GM18498 (cell line): Measurements from ENCODE around the gene TMPRSS2.

ENCODE experiments used
- ATAC-seq: cut with Tn5 transposase; IDR thresholded peaks from one replicate; pipeline ENCODE4 v1.9.1; 2021; ENCODE audit warnings: mild to moderate bottlenecking, moderate library complexity; ENCODE audit not compliant: unreplicated experiment

TMPRSS2 gene

DNA sequence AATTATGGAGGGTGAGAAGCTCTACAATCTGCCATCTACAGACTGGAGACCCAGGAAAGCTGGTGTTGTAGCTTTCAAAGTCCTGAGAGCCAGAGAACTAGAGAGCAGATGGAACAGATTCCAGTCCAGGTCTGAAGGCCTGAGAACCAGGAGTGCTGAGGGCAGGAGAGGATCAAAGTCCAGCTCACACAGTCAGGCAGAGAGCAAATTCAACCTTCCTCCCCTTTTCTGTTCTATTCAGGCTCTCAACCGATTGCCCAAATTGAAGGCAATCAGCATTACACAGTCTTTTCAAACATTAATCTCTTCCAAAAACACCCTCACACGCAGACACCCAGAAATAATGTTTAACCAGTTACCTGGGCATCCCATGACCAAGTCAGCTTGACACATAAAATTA, 2.5 kb upstream of the TMPRSS2 start:
- no peak for ATAC-seq

DNA sequence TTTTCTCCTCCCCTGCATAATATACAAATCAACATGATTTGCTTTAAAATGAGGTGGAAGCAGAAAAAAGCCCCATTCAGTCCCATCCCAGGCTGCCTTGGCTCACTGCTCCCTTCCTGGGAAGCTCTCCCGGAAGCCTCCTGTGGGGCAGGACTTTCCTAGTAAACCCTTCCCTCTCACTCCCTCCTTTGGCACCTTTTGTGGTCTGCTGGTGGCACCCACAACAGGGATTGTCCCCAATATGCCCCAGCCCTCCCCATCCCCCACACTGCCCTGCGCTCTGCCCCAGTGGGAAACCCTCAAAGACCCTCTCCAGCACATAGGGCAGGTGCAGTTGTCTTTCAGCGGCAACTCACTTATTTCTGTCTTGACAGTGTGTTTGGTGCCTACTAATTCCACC, 1.8 kb upstream of the TMPRSS2 start:
- no peak for ATAC-seq

DNA sequence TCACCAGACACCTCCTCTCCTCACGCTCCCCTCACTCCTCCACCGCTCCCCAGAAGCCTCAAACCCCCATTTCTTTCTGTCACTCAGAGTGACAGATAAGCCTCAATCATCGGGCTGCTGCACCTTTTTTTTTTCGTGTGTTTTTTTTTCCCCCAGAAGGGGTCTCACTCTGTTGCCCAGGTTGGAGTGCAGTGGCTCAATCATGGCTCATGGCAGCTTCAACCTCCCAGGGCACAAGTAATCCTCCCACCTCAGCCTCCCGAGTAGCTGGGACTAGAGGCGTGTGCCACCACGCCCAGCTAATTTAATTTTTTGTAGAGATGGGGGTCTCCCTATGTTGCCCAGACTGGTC, 1.2 kb upstream of the TMPRSS2 start:
- ATAC-seq: no peak

DNA sequence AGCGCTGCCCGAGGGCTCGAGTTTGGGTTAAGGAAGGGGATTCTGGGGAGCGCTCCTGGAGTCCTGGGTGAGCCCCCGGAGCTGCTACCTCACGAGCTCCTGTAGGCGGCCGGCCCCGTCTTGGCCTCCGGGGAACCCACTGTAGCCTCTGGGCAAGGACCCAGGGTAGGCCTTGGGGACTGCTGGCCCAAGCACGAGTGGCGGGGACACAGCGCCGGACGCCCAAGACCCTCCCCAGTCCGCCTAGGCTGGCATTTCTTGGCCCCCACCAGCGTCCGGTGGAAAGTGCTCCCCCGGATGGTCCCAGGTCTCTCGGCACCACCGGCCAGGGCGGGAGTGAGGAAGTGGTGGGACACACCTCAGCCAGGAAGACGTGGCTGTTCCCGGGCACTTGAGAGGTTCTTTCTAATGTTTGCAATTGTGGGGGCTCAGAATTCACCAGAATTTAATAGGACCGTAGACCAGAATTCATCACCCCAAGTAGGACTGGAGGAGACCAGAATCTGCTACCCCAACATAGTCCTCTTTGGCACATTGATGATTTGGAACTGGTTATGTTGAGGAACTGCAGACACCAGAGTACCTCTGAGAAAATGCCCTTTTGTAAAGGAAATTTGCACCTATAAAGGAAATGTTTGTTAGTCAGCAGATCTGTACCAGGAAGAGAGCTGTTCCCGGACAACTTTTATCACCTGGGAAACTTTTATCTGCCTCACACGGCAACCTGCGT, 622 bp upstream of the TMPRSS2 start:
- no peak for ATAC-seq

DNA sequence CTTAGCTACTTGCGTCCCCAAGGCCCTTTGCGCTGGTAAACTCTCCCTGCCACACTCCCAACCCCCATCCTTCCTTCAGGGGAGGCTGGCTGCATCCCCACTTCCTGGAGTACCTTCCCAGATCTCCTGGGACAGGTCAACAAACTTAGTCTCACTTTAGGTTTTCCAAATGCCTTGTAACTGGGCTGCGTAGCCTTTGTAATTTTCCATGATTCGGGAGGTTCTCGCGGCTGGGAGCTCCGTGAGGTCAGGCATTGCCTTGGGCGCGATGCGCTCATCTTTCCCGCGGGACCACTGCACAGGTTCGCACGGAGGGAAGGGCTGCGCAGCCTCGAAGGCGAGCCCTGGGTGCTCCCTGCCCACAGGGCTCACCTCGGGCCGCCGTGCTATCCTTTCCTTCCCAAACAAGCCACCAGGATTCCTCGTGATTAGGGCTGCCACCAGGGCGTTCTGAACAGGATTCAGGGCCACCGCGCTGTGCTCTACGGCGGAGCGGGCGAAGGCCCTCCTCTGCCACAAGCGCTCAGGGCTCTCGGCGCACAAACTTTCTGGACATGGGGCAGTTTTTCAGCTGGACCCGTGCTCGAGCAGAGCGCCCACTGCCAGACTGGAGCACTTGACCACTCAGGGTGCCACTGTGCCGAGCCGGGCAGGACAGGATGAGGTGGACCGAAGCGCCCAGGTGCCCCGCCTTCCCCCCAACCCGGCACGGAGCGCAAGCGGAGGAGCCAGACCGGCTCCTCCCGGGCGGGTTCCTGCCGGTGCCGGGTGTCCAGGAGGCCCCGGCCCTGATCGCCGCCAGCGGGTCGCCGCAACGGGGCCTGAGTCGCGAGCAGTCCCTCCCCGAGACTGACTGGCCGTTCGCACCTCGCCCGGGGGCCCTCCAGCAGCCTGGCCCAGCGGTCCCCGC, 1.1 kb downstream of the TMPRSS2 start:
- no peak for ATAC-seq

DNA sequence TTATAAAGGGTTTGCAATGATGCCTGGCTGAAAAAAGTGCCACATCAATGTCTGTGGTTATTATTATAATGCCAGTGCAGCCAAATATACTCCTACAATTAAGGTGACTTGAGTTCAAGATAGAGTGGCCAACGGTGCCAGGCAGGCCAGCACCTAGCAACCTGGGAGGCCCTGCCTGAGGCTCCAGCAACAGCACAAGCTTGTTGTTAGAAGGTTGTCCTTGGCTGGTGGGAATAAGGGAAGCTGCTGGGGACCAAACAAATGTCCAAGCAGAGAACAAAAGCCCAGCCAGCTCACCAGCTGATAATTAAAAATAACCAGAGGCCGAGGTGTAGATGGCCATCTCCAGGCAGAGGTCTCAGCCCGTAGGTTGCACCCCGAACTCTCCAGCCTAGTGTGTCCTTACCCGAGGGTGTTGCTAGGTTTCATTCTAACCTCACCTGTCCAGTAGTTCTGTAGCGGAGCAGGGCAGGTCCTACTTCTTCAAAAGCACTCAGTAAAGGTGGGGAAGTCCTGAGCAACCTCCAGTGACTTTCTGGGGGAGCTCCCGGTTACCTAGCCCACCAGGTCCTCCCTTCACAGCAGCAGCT, 1.9 kb downstream of the TMPRSS2 start:
- ATAC-seq: no peak

DNA sequence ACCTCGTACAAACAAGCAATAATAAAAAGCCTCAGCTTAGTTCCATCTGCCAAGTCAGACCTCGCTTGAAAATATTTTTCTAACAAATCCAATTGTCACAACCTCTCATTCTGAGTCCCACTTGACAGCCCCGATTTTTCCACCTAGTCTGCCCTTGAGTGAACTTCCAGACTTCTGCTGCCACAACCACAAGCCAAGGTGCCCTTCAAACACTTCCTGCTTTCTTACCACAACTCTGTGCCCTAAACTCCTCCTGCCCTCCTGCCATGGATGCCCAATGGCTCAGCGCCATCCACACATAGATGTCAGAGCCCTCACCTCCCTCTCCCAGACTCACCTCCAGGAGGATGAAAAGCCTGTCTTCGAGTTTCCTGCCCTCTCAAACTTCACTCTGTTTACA, 3.9 kb downstream of the TMPRSS2 start:
- no peak for ATAC-seq

DNA sequence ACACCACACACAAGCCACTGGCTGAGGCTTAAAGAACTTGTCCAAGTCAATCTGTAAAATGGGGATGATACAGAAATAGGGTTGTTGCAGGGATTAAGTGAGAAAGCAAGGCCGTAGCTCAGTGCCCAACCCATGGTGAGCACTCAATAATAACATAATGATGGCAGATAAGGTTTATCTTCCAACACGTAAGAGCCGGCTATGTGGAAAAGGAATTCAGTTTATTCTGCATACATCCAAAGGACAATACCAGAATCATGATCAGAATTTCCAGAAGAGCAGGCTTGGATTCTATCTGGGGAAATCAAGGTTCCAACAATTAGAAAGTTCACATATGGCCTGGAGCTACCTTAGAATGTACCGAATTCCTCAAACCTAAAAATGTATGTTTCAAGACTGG, 4.6 kb downstream of the TMPRSS2 start:
- no peak for ATAC-seq

DNA sequence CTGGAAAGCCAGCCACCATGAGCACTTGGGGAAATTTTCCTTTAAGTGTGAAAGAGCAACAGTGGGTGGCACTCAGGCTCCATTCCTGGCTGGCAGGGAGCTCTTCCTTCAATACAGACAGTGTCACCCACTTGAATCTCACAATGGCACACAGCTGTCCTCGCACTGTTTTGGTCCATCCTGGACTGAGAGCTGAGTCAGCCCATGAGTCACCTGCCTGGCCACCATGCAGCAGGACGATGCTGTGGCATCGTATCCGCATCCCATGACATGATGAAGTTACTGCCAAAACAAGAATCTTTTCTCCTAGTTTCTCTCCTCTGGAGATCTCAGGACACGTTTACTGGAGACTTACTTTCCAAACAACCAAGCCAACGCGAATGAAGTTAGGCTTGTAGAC, 6.0 kb downstream of the TMPRSS2 start:
- ATAC-seq: no peak

DNA sequence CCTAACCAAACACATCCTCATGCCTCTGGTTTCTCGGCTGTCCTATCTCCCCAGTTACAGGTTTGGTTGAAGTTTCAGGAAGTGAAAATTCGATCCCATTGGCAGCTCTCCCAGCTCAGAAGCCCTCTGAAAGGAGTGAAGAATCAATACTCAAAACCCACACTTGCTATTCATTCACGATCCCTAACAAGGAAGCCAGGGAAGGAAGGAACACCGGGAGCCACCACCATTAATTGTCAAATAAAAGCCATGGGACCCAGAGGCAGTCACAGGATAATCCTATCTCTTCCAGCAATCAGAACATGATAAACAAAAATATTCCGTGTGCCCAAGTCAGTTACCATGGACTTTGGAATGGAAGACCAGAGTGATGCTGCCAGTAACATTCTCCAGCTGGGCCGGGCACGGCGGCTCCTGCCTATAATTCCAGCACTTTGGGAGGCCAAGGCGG, 7.0 kb downstream of the TMPRSS2 start:
- ATAC-seq: no peak

DNA sequence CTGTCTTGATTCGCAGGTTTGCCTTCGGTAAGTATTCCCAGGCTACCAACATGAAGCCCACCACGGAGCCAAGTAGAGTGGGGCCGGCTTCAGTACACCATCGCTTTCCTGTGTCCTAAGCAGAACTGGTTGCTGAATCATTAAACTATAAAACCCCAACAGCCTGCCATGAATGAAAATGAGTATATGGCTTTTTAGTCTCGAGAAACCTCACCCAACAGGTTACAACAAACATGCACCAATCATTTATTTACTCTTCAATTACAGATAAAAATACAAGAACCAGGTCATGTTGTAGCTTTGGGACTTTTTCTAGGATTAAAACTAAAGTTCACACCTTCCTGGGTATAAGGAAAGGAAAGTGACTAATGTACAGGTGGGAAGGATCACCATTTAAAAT, 7.6 kb downstream of the TMPRSS2 start:
- no peak for ATAC-seq

DNA sequence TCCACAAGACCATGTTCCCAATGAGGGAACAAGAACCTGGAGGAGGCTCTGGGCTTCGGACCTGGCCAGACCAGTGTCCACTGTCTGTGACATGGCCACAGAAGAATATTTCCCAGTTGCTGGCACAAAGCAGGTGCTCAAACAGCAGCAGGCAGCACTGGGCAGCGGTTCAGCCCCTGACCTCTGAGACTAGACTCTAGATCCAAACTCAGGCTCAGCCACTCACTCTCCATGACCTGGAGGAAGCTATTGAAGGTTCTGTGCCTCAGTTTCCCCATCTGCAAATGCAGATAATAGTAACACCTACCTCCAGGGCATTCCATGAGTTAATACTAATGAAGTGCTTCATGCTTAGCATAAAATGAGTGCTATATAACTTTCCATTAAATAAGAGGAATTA, 8.0 kb downstream of the TMPRSS2 start:
- no peak for ATAC-seq

DNA sequence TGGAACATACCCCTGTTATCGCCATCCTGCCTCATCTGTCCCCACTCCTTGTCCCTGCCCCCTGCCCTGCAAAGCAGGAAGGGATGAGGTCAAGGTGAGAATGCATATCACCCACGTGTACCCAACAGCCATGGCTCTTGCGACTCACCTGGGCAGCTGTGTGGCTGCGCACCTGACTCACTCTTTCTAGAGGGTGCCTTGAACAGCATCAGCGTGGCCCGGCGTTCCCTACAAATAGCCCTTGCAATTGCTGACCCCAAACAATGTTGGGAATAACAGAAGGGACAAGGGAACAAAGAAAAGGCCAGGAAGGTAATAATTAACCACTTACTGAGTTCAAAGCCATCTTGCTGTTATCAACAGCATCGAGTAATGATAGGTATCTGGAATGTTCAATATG, 10.2 kb downstream of the TMPRSS2 start:
- ATAC-seq: no peak

DNA sequence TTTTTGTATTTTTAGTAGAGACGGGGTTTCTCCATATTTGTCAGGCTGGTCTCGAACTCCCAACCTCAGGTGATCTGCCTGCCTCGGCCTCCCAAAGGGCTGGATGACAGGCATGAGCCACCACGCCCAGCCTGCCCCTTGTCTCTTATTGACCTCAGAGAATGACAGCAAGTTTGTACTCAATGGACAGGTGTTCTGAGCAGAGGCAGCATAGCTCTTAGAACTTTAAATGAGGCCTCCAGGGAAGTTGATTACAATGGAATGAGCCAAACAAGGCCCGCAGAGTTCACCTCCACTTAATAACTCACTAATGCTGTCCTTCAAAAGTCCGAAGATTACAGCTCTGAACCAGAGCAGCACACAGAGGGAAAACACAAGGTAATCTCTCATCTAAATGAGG, 10.9 kb downstream of the TMPRSS2 start:
- ATAC-seq: no peak

DNA sequence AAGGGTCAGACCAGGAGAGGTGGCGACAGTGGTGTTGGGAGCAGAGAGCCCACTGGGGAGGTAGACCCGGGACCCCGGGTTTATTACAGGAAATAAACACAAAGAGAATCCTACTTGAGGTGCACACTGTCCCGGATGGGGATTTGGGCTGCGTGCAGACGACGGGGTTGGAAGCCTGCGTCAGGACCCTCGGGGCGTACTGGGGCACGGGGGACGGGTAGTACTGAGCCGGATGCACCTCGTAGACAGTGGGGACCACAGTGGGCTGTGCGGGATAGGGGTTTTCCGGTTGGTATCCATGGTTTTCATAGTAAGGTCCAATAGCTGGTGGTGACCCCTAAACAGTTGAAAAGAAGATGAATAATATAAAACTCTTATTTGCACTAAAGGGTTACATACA, 13.7 kb downstream of the TMPRSS2 start:
- no peak for ATAC-seq

DNA sequence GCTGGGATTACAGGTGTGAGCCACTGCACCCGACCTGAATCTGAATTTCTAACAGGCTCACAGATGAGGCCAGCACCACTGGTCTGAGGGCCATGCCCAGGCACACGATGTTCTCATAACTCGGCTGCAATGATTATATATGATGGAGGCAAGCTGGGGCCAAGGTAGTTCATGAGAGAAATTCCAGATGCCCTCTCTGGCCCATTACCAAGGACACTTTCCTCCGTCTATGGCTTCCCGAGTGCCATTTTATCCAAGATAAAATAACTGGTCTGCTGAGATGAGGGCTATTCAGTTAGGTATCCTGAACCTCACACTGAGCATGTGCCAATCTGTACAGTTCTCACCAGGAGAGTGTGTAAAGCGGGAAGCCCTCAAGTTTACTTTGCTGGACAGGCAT, 16.5 kb downstream of the TMPRSS2 start:
- ATAC-seq: no peak

DNA sequence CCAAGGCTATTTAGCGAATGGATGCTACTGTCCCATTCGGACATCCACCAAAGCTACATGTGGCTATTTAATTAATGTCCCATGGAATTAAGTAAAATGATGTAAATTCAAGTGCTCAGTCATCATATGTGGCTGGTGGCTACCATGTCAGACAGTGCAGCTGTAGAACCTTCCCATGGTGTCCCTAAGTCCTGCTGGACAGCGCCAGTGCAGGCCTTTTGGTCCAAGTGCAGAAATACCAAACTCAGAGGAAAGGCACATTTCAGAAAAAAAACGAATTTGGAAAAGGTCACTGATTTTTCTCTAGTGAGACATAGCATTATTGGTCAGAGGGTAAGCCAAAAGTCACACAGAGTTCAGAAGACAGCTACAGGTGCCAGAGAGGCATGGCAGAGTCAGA, 17.6 kb downstream of the TMPRSS2 start:
- ATAC-seq: no peak

DNA sequence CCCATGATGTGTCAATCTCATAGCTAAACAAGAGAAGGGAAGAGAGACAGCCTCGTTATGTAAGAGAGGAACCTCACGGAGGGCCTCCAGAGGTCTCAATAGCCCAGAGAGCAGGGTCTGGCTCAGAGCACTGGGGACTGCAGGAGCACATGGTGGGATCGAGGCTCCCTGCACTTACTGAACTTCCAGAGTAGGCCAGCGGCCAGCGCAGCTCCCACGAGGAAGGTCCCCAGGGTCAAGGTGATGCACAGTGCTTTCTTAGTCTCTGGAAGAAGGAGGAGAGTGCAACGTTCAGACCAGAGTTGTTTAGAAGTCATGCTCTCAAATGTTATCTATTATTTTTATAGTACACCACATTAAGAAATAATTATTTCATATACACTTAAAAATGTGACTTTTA, 18.6 kb downstream of the TMPRSS2 start:
- no peak for ATAC-seq

DNA sequence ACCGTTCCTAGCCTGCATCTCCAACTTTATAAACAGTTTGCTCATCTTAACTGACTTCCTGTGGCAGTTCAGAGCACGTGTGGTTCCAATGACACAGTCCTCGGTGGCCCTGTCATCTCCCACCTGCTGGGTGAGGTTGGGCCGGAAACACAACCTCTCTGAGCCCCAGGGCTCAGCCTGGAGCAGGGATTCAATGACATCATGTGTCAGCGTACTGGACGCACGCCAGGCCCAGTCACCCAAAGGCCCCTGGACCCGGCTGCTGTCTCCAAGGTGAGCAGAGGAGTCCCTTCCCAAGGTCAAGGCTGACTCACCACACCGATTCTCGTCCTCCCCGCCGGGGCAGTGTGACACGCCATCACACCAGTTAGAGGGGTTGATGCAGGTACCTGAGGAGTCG, 19.9 kb downstream of the TMPRSS2 start:
- no peak for ATAC-seq

DNA sequence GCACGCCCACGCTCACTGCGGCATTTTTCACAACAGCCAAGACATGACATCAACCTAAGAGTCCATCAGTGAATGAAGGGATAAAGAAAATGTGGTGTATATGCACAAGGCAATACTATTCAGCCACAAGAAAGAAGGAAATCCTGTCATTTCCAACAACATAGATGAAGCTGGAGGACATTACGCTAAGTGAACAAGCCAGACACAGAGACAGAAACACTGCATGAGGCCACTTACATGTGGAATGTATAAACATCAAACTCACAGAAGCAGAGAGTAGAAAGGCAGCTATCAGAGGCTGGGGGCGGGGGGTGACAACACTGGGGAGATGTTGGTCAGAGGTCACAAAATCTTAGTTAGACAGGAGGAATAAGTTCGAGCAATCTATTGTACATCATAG, 20.9 kb downstream of the TMPRSS2 start:
- no peak for ATAC-seq

DNA sequence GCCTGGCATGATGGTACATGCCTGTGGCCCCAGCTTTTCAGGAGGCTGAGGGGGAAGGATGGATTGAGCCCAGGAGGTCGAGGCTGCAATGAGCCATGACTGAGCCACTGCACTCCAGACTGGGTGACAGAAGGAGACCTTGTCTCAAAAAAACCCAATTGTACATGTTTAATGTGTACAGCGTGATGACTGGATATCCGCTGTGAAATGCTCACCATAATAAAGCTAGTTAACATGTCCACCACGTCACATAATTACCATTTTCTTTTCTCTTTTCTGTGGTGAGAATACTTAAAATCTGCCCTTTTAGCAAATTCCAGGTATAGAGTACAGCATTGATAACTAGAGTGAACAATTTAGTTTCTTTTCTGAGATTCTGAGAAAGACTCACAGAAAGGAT, 24.0 kb downstream of the TMPRSS2 start:
- no peak for ATAC-seq

DNA sequence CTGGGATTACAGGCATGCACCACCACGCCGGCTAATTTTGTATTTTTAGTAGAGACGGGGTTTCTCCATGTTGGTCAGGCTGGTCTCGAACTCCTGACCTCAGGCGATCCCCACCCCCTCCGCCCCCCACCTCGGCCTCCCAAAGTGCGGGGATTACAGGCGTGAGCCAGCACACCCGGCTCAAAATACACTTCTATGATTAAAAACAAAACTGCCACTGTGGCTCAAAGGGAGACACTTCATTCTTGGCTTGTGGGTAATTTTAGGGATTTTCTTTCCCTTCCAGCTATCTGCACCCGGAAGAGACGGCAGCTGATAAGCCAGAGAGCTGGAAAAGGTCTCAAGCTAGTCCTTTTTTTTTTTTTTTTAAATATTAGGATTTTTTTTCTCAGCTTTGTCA, 24.5 kb downstream of the TMPRSS2 start:
- no peak for ATAC-seq
